Naive thymus-derived CD8-positive, alpha-beta T cell (primary cell): ENCODE results near the gene TLK1. TPM values are rescaled to one million over a fixed set of nuclear protein-coding genes. Genes with fewer than 3 reads are reported as not detected.

Source experiments
- ATAC-seq, 2 donors: fragments of 150-1000 bp; cut with Tn5 transposase in 1 of 2; sonication (Bioruptor Pico), chemical (Tn5 transposase) in 1 of 2; 1 replicate in 1 of 2; 2 replicates in 1 of 2; pipeline ENCODE4 v1.10.0; 2021; ENCODE audit warnings: mild to moderate bottlenecking in 2 of 2, moderate library complexity in 2 of 2
- POLR2A ChIA-PET: fragments of 350-600 bp; sonication (Branson Sonifier 250); formaldehyde crosslinking; loops from one replicate; lab custom pipeline; 2021; ENCODE audit warnings: antibody characterized with exemption; lab: Charles Lee
- DNase-seq, 10 donors: peaks; one replicate each; pipeline versions ENCODE4 v3.0.0 to v3.0.0-alpha.2; 2020 to 2022
- H3K27ac Mint-ChIP-seq, 10 donors: one replicate each; pipeline ENCODE4 v1.8.0; 2020 to 2022; ENCODE audit warnings: mild to moderate bottlenecking in 10 of 10, mixed read lengths in 10 of 10, moderate library complexity in 4 of 10, inconsistent platforms in 1 of 10
- H3K27me3 Mint-ChIP-seq, 5 donors: one replicate each; pipeline ENCODE4 v1.8.0; 2021 to 2022; ENCODE audit warnings: mixed read lengths in 5 of 5
- H3K36me3 Mint-ChIP-seq, 3 donors: one replicate each; pipeline ENCODE4 v1.8.0; 2020 to 2022; ENCODE audit warnings: mixed read lengths in 3 of 3, mild to moderate bottlenecking in 2 of 3, inconsistent platforms in 1 of 3
- H3K4me1 Mint-ChIP-seq, 4 donors: one replicate each; pipeline ENCODE4 v1.8.0; 2021 to 2022; ENCODE audit warnings: mixed read lengths in 4 of 4
- H3K4me3 Mint-ChIP-seq, 10 donors: one replicate each; pipeline ENCODE4 v1.8.0; 2020 to 2022; ENCODE audit warnings: mild to moderate bottlenecking in 10 of 10, mixed read lengths in 10 of 10, moderate library complexity in 6 of 10, inconsistent platforms in 1 of 10
- H3K9me3 Mint-ChIP-seq, 9 donors: one replicate each; pipeline ENCODE4 v1.8.0; 2020 to 2022; ENCODE audit warnings: mixed read lengths in 9 of 9, mild to moderate bottlenecking in 3 of 9, inconsistent platforms in 1 of 9, moderate library complexity in 1 of 9
- polyA plus RNA-seq, 3 donors: library from polyadenylated mRNA; unstranded; fragments of 300-500 nt; fragmentation: Illumina TruSeq; gene quantifications; one replicate each; pipeline ENCODE4 v1.2.3, GENCODE V29; 2021
- total RNA-seq, 8 experiments: library from RNA in 2 of 8; stranded (reverse) in 2 of 8; gene quantifications; one replicate each; pipeline ENCODE4 v1.2.3 and lab custom pipeline; 2021 to 2026

TLK1 gene
- total and polyA plus RNA-seq, 5 experiments from 2014 or later, result 27.3 to 159 (median 53.7) TPM

- Mint-ChIP-seq H3K27me3 (no peaks in the 10 kb centered on the region), H3K27ac (peak overlapping the region in 1 of 10 donors; percentile 24), H3K4me3 (no peak overlapping the region), H3K36me3 (peaks cover 0 to 13% (median 11%) of the 10 kb centered on the region in 3 donors), H3K4me1 (peaks cover 22 to 81% (median 58%) of the 10 kb centered on the region in 4 donors), H3K9me3 (no peaks in the 10 kb centered on the region)
- no peak for DNase-seq
- ATAC-seq, result no peak
- POLR2A ChIA-PET, result no interaction called here
These were observed 26.0 kb downstream of the TLK1 start for GRCh38 chr2:171134624-171135230.

DNA sequence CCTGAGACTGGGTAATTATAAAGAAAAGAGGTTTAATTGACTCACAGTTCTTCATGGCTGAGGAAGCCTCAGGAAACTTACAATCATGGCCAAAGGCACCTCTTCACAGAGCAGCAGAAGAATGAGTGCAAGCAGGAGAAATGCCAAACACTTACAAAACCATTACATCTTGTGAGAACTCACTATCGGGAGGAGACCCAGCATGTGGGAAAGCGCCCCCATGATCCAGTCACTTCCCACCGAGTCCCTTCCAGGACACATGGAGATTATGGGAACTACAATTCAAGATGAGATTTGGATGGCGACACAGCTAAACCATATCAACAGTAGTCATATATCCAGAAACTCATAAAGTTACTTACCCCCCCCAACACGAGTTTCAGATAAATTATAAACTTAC lies 28.6 kb downstream of the TLK1 start:
- Mint-ChIP-seq H3K36me3 (peaks cover 0 to 13% (median 9%) of the 10 kb centered on the region in 3 donors), H3K27me3 (no peaks in the 10 kb centered on the region), H3K4me1 (peaks cover 24 to 85% (median 62%) of the 10 kb centered on the region in 4 donors), H3K9me3 (no peaks in the 10 kb centered on the region), H3K27ac (peak overlapping the region in 1 of 10 donors; percentile 20), H3K4me3 (no peak overlapping the region)
- no peak for ATAC-seq
- POLR2A ChIA-PET, result no interaction called here
- no peak for DNase-seq

- no peaks in the 10 kb centered on the region for H3K9me3 Mint-ChIP-seq
- H3K36me3 Mint-ChIP-seq, result peaks cover 0 to 9% (median 5%) of the 10 kb centered on the region in 3 donors
- ATAC-seq (no peak), DNase-seq (no peak)
- POLR2A ChIA-PET, result no interaction called here
- peaks cover 16 to 74% (median 56%) of the 10 kb centered on the region in 4 donors for H3K4me1 Mint-ChIP-seq
- H3K27ac Mint-ChIP-seq, result peak overlapping the region in 1 of 10 donors; percentile 7
- H3K27me3 Mint-ChIP-seq, result no peaks in the 10 kb centered on the region
- H3K4me3 Mint-ChIP-seq, result no peak overlapping the region
These were observed 32.2 kb downstream of the TLK1 start for GRCh38 chr2:171128461-171128860.

- no peaks in the 10 kb centered on the region for H3K9me3 Mint-ChIP-seq
- no peak overlapping the region for H3K4me3 Mint-ChIP-seq
- peaks cover 9 to 71% (median 54%) of the 10 kb centered on the region in 4 donors for H3K4me1 Mint-ChIP-seq
- no peak for ATAC-seq
- H3K36me3 Mint-ChIP-seq, result peaks cover 0 to 2% (median 0%) of the 10 kb centered on the region in 3 donors
- no peaks in the 10 kb centered on the region for H3K27me3 Mint-ChIP-seq
- no peak for DNase-seq
- POLR2A ChIA-PET, result no interaction called here
- H3K27ac Mint-ChIP-seq, result no peak overlapping the region
These were observed 36.2 kb downstream of the TLK1 start for GRCh38 chr2:171124541-171124940.

GRCh38 chr2:171109571-171109970 lies 51.1 kb downstream of the TLK1 start:
- no peak for DNase-seq
- Mint-ChIP-seq H3K9me3 (peaks cover 0 to 4% (median 0%) of the 10 kb centered on the region in 9 donors), H3K4me3 (no peak overlapping the region), H3K4me1 (peaks cover 31 to 52% (median 47%) of the 10 kb centered on the region in 4 donors), H3K36me3 (peaks cover 3 to 57% (median 43%) of the 10 kb centered on the region in 3 donors), H3K27ac (peak overlapping the region in 7 of 10 donors; percentile 4 to 66 (median 48)), H3K27me3 (no peaks in the 10 kb centered on the region)
- ATAC-seq, result no peak
- POLR2A ChIA-PET, result interaction anchor here (1.3 kb wide), 1 partner anchor 22 kb away, joined by 3 read pairs; no protein-coding TSS in a partner anchor

- H3K4me1 Mint-ChIP-seq, result peaks cover 31 to 56% (median 51%) of the 10 kb centered on the region in 4 donors
- POLR2A ChIA-PET, result interaction anchor here (1.3 kb wide), 1 partner anchor 22 kb away, joined by 3 read pairs; no protein-coding TSS in a partner anchor
- no peaks in the 10 kb centered on the region for H3K27me3 Mint-ChIP-seq
- ATAC-seq, result no peak
- no peak for DNase-seq
- H3K9me3 Mint-ChIP-seq, result peaks cover 0 to 4% (median 0%) of the 10 kb centered on the region in 9 donors
- no peak overlapping the region for H3K4me3 Mint-ChIP-seq
- peak overlapping the region in 8 of 10 donors; percentile 6 to 74 (median 42) for H3K27ac Mint-ChIP-seq
- H3K36me3 Mint-ChIP-seq, result peaks cover 3 to 51% (median 39%) of the 10 kb centered on the region in 3 donors
These were observed 51.7 kb downstream of the TLK1 start for GRCh38 chr2:171109020-171109419.

DNA sequence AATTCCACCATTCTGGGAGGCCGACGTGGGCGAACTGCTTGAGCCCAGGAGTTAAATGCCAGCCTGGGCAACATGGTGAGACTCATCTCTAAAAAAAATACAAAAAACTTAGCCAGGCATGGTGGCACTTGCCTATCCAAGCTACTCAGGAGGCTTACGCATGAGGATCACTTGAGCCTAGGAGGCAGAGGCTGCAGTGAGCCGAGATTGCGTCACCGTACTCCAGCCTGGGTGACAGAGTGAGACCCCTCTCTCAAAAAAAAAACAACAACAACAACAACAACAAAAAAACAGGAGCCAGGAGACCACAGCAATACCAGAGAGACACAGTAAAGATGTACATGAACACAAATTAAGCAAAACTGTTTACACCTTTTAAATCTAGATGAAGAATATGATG lies 52.9 kb downstream of the TLK1 start:
- ATAC-seq (no peak), DNase-seq (no peak)
- peak overlapping the region in 3 of 10 donors; percentile 30 to 76 (median 36) for H3K27ac Mint-ChIP-seq
- H3K4me1 Mint-ChIP-seq, result peaks cover 37 to 66% (median 63%) of the 10 kb centered on the region in 4 donors
- no peaks in the 10 kb centered on the region for H3K27me3 Mint-ChIP-seq
- POLR2A ChIA-PET, result interaction anchor here (0.7 kb wide), 1 partner anchor 83 kb away, joined by 3 read pairs; no protein-coding TSS in a partner anchor
- peaks cover 0 to 4% (median 0%) of the 10 kb centered on the region in 9 donors for H3K9me3 Mint-ChIP-seq
- peaks cover 3 to 50% (median 36%) of the 10 kb centered on the region in 3 donors for H3K36me3 Mint-ChIP-seq
- peak overlapping the region in 1 of 10 donors; percentile 69 for H3K4me3 Mint-ChIP-seq

DNA sequence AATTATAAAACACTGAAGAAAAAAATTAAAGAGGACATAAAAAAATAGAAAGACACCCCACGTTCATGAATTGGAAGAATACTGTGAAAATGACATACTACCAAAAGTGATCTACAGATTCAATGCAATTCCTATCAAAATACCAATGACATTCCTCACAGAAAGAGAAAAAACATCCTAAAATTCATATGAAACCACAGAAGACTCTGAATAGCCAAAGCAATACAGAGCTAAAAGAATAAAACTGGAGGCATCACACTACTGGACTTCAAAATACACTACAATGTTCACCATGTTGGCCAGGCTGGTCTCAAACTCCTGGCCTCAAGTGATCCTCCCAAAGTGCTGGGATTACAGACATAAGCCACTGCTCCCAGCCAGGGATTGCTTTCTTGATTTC lies 56.3 kb downstream of the TLK1 start:
- H3K36me3 Mint-ChIP-seq, result peaks cover 11 to 39% (median 39%) of the 10 kb centered on the region in 3 donors
- DNase-seq (no peak), ATAC-seq (no peak)
- peaks cover 0 to 15% (median 4%) of the 10 kb centered on the region in 9 donors for H3K9me3 Mint-ChIP-seq
- POLR2A ChIA-PET, result no interaction called here
- H3K4me3 Mint-ChIP-seq, result no peak overlapping the region
- H3K27ac Mint-ChIP-seq, result peak overlapping the region in 7 of 10 donors; percentile 14 to 51 (median 48)
- H3K4me1 Mint-ChIP-seq, result peaks cover 24 to 65% (median 62%) of the 10 kb centered on the region in 4 donors
- H3K27me3 Mint-ChIP-seq, result no peaks in the 10 kb centered on the region

- ATAC-seq (peak in 1 of 2 donors; percentile 53), DNase-seq (no peak)
- H3K4me1 Mint-ChIP-seq, result peaks cover 22 to 63% (median 55%) of the 10 kb centered on the region in 4 donors
- POLR2A ChIA-PET, result no interaction called here
- peak overlapping the region; percentile 17 to 87 (median 70) for H3K27ac Mint-ChIP-seq
- H3K9me3 Mint-ChIP-seq, result peaks cover 6 to 31% (median 17%) of the 10 kb centered on the region in 9 donors
- no peaks in the 10 kb centered on the region for H3K27me3 Mint-ChIP-seq
- H3K36me3 Mint-ChIP-seq, result peaks cover 27 to 48% (median 46%) of the 10 kb centered on the region in 3 donors
- peak overlapping the region in 5 of 10 donors; percentile 4 to 14 (median 10) for H3K4me3 Mint-ChIP-seq
These were observed 57.9 kb downstream of the TLK1 start for GRCh38 chr2:171102802-171103201.

DNA sequence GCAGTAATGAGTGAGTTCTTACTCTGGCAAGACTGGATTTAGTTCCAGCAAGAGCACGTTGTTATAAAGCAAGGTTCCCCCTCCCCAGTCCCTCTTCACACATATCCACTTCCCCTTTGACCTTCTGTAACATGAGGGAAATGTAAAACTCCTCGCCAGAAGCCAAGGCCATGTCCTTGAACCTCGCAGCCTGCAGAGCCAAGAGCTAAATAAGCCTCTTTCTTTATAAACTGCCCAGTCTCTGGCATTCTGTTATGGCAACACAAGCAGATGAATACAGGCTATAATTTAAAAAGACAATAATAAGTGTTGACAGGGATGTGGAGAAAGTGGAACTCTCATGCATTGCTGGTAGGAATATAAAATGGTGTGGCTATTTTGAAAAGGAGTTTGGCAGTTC lies 60.3 kb downstream of the TLK1 start:
- peaks cover 32 to 50% (median 36%) of the 10 kb centered on the region in 3 donors for H3K36me3 Mint-ChIP-seq
- peak overlapping the region in 3 of 10 donors; percentile 16 to 55 (median 40) for H3K27ac Mint-ChIP-seq
- peaks cover 19 to 55% (median 46%) of the 10 kb centered on the region in 4 donors for H3K4me1 Mint-ChIP-seq
- peaks cover 8 to 42% (median 24%) of the 10 kb centered on the region in 9 donors for H3K9me3 Mint-ChIP-seq
- POLR2A ChIA-PET, result no interaction called here
- no peaks in the 10 kb centered on the region for H3K27me3 Mint-ChIP-seq
- ATAC-seq, result no peak
- no peak overlapping the region for H3K4me3 Mint-ChIP-seq
- DNase-seq, result no peak

DNA sequence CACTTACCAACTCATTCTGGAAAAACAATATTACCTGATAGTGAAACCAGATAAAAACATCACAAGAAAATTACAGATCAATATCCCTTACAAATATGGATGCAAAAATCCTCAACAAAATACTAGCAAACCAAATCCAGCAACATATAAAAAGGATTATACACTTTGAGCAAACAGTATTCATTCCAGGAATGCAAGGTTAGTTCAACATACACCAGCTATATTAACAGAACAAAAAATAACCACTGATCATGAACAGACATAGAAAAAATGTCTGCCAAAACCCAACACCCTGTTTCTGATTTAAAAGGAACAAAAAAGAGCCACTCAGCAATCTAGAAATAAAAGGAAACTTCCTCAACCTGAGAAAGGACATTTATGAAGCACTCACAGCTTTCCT lies 62.1 kb downstream of the TLK1 start:
- ATAC-seq (no peak), DNase-seq (no peak)
- Mint-ChIP-seq H3K9me3 (peaks cover 4 to 42% (median 24%) of the 10 kb centered on the region in 9 donors), H3K27me3 (no peaks in the 10 kb centered on the region), H3K27ac (no peak overlapping the region), H3K4me1 (peaks cover 20 to 51% (median 46%) of the 10 kb centered on the region in 4 donors), H3K4me3 (no peak overlapping the region), H3K36me3 (peaks cover 29 to 47% (median 29%) of the 10 kb centered on the region in 3 donors)
- POLR2A ChIA-PET, result interaction anchor here (3.0 kb wide), 1 partner anchor 11 kb away, joined by 13 read pairs; no protein-coding TSS in a partner anchor

- H3K27me3 Mint-ChIP-seq, result no peaks in the 10 kb centered on the region
- peaks cover 27 to 40% (median 37%) of the 10 kb centered on the region in 3 donors for H3K36me3 Mint-ChIP-seq
- DNase-seq (no peak), ATAC-seq (no peak)
- POLR2A ChIA-PET, result interaction anchor here (0.7 kb wide), 1 partner anchor 8 kb away, joined by 3 read pairs; no protein-coding TSS in a partner anchor
- H3K4me3 Mint-ChIP-seq, result no peak overlapping the region
- peaks cover 20 to 39% (median 34%) of the 10 kb centered on the region in 4 donors for H3K4me1 Mint-ChIP-seq
- H3K9me3 Mint-ChIP-seq, result peaks cover 4 to 37% (median 24%) of the 10 kb centered on the region in 9 donors
- H3K27ac Mint-ChIP-seq, result peak overlapping the region in 3 of 10 donors; percentile 53 to 73 (median 56)
These were observed 65.6 kb downstream of the TLK1 start for GRCh38 chr2:171095014-171095582.
